Measurements from ENCODE around the gene COL23A1.
"Not testable (repeated sequence)": the region's sequence is repeated elsewhere in the genome, so short reads cannot be mapped to it uniquely, and the experiment has no call there.

Gene COL23A1

GRCh38 chr5:178310130-178310865 lies 279.9 kb downstream of the COL23A1 start:
- Histone ChIP-seq H3K9me3 (ENCODE audit: control insufficient read depth, insufficient read depth, low read length) (no peaks in the 10 kb centered on the region), H3K27me3 (ENCODE audit: control insufficient read depth, insufficient read depth, low read length) (no peaks in the 10 kb centered on the region), H3K9ac (ENCODE audit: low read depth, low read length) (no peak overlapping the region), H3K36me3 (ENCODE audit: control insufficient read depth, insufficient read depth, low read length) (no peaks in the 10 kb centered on the region), H3K4me1 (ENCODE audit: control insufficient read depth, insufficient read depth, low read length) (peaks cover 3% of the 10 kb centered on the region; the same call in 1 of the 2 replicates), H3K4me3 (ENCODE audit: low read depth, low read length) (no peak overlapping the region), H3K27ac (ENCODE audit: low read depth, low read length) (no peak overlapping the region)

GRCh38 chr5:178309271-178310013 lies 280.8 kb downstream of the COL23A1 start:
- Histone ChIP-seq H3K27ac (ENCODE audit: low read depth, low read length) (no peak overlapping the region), H3K36me3 (ENCODE audit: control insufficient read depth, insufficient read depth, low read length) (no peaks in the 10 kb centered on the region), H3K9ac (ENCODE audit: low read depth, low read length) (no peak overlapping the region), H3K4me1 (ENCODE audit: control insufficient read depth, insufficient read depth, low read length) (peaks cover 3% of the 10 kb centered on the region; the same call in 1 of the 2 replicates), H3K9me3 (ENCODE audit: control insufficient read depth, insufficient read depth, low read length) (no peaks in the 10 kb centered on the region), H3K4me3 (ENCODE audit: low read depth, low read length) (no peak overlapping the region), H3K27me3 (ENCODE audit: control insufficient read depth, insufficient read depth, low read length) (no peaks in the 10 kb centered on the region)

- no peaks in the 10 kb centered on the region for H3K9me3 ChIP-seq (ENCODE audit: control insufficient read depth, insufficient read depth, low read length)
- H3K4me1 ChIP-seq (ENCODE audit: control insufficient read depth, insufficient read depth, low read length), result peaks cover 3% of the 10 kb centered on the region; the same call in 1 of the 2 replicates
- no peak overlapping the region for H3K27ac ChIP-seq (ENCODE audit: low read depth, low read length)
- no peaks in the 10 kb centered on the region for H3K36me3 ChIP-seq (ENCODE audit: control insufficient read depth, insufficient read depth, low read length)
- no peak overlapping the region for H3K9ac ChIP-seq (ENCODE audit: low read depth, low read length)
- no peaks in the 10 kb centered on the region for H3K27me3 ChIP-seq (ENCODE audit: control insufficient read depth, insufficient read depth, low read length)
- no peak overlapping the region for H3K4me3 ChIP-seq (ENCODE audit: low read depth, low read length)
These were observed 281.6 kb downstream of the COL23A1 start for GRCh38 chr5:178308541-178309092.

- no peak overlapping the region for H3K9ac ChIP-seq (ENCODE audit: low read depth, low read length)
- no peaks in the 10 kb centered on the region for H3K9me3 ChIP-seq (ENCODE audit: control insufficient read depth, insufficient read depth, low read length)
- H3K4me1 ChIP-seq (ENCODE audit: control insufficient read depth, insufficient read depth, low read length), result no peaks in the 10 kb centered on the region; the same call in 1 of the 2 replicates
- no peak overlapping the region for H3K27ac ChIP-seq (ENCODE audit: low read depth, low read length)
- no peaks in the 10 kb centered on the region for H3K27me3 ChIP-seq (ENCODE audit: control insufficient read depth, insufficient read depth, low read length)
- H3K36me3 ChIP-seq (ENCODE audit: control insufficient read depth, insufficient read depth, low read length), result no peaks in the 10 kb centered on the region
- H3K4me3 ChIP-seq (ENCODE audit: low read depth, low read length), result no peak overlapping the region
These were observed 282.7 kb downstream of the COL23A1 start for GRCh38 chr5:178307267-178308045.

GRCh38 chr5:178306430-178307225 lies 283.6 kb downstream of the COL23A1 start:
- Histone ChIP-seq H3K27me3 (ENCODE audit: control insufficient read depth, insufficient read depth, low read length) (no peaks in the 10 kb centered on the region), H3K9ac (ENCODE audit: low read depth, low read length) (no peak overlapping the region), H3K4me1 (ENCODE audit: control insufficient read depth, insufficient read depth, low read length) (no peaks in the 10 kb centered on the region; the same call in 1 of the 2 replicates), H3K4me3 (ENCODE audit: low read depth, low read length) (no peak overlapping the region), H3K27ac (ENCODE audit: low read depth, low read length) (no peak overlapping the region), H3K9me3 (ENCODE audit: control insufficient read depth, insufficient read depth, low read length) (no peaks in the 10 kb centered on the region), H3K36me3 (ENCODE audit: control insufficient read depth, insufficient read depth, low read length) (no peaks in the 10 kb centered on the region)

GRCh38 chr5:178305801-178306200 lies 284.4 kb downstream of the COL23A1 start:
- Histone ChIP-seq H3K4me3 (ENCODE audit: low read depth, low read length) (no peak overlapping the region), H3K9me3 (ENCODE audit: control insufficient read depth, insufficient read depth, low read length) (no peaks in the 10 kb centered on the region), H3K4me1 (ENCODE audit: control insufficient read depth, insufficient read depth, low read length) (no peaks in the 10 kb centered on the region; the same call in 1 of the 2 replicates), H3K27me3 (ENCODE audit: control insufficient read depth, insufficient read depth, low read length) (no peaks in the 10 kb centered on the region), H3K27ac (ENCODE audit: low read depth, low read length) (no peak overlapping the region), H3K9ac (ENCODE audit: low read depth, low read length) (no peak overlapping the region), H3K36me3 (ENCODE audit: control insufficient read depth, insufficient read depth, low read length) (no peaks in the 10 kb centered on the region)

- no peak overlapping the region for H3K9ac ChIP-seq (ENCODE audit: low read depth, low read length)
- H3K27ac ChIP-seq (ENCODE audit: low read depth, low read length), result no peak overlapping the region
- H3K9me3 ChIP-seq (ENCODE audit: control insufficient read depth, insufficient read depth, low read length), result no peaks in the 10 kb centered on the region
These were observed 285.2 kb downstream of the COL23A1 start for GRCh38 chr5:178304761-178305645.

GRCh38 chr5:178304016-178304415 lies 286.2 kb downstream of the COL23A1 start:
- H3K4me3 ChIP-seq (ENCODE audit: low read depth, low read length), result no peak overlapping the region

More at GRCh38 chr5:178304761-178305645, 285.2 kb downstream of the COL23A1 start:
- Histone ChIP-seq H3K4me1 (ENCODE audit: control insufficient read depth, insufficient read depth, low read length) (no peaks in the 10 kb centered on the region; the same call in 1 of the 2 replicates), H3K27me3 (ENCODE audit: control insufficient read depth, insufficient read depth, low read length) (no peaks in the 10 kb centered on the region), H3K36me3 (ENCODE audit: control insufficient read depth, insufficient read depth, low read length) (no peaks in the 10 kb centered on the region), H3K4me3 (ENCODE audit: low read depth, low read length) (no peak overlapping the region)

GRCh38 chr5:178302321-178302720 lies 287.9 kb downstream of the COL23A1 start:
- H3K9me3 ChIP-seq (ENCODE audit: control insufficient read depth, insufficient read depth, low read length); H3K4me3 ChIP-seq (ENCODE audit: low read depth, low read length); H3K27ac ChIP-seq (ENCODE audit: low read depth, low read length); H3K9ac ChIP-seq (ENCODE audit: low read depth, low read length); H3K36me3 ChIP-seq (ENCODE audit: control insufficient read depth, insufficient read depth, low read length); H3K27me3 ChIP-seq (ENCODE audit: control insufficient read depth, insufficient read depth, low read length); H3K4me1 ChIP-seq (ENCODE audit: control insufficient read depth, insufficient read depth, low read length): not testable (repeated sequence)

More at GRCh38 chr5:178304016-178304415, 286.2 kb downstream of the COL23A1 start:
- Histone ChIP-seq H3K27me3 (ENCODE audit: control insufficient read depth, insufficient read depth, low read length) (no peaks in the 10 kb centered on the region), H3K9me3 (ENCODE audit: control insufficient read depth, insufficient read depth, low read length) (no peaks in the 10 kb centered on the region), H3K9ac (ENCODE audit: low read depth, low read length) (no peak overlapping the region), H3K27ac (ENCODE audit: low read depth, low read length) (no peak overlapping the region), H3K36me3 (ENCODE audit: control insufficient read depth, insufficient read depth, low read length) (no peaks in the 10 kb centered on the region), H3K4me1 (ENCODE audit: control insufficient read depth, insufficient read depth, low read length) (no peaks in the 10 kb centered on the region; the same call in 1 of the 2 replicates)

Data from HUES48 (cell line).